Stimulated activated CD8-positive, alpha-beta memory T cell treated with anti-CD3 and anti-CD28 coated beads, Interleukin-15, amount 100 ng/mL, for 1 hour (primary cell): ENCODE data around the gene SPOCK1.

Source experiments
- DNase-seq: peaks from one replicate; pipeline ENCODE4 v3.0.0-alpha.2; 2020; ENCODE audit warnings: low read depth

The SPOCK1 gene

GRCh38 chr5:137328991-137329390, 170.1 kb downstream of the SPOCK1 start:
- DNase-seq = no peak

DNA sequence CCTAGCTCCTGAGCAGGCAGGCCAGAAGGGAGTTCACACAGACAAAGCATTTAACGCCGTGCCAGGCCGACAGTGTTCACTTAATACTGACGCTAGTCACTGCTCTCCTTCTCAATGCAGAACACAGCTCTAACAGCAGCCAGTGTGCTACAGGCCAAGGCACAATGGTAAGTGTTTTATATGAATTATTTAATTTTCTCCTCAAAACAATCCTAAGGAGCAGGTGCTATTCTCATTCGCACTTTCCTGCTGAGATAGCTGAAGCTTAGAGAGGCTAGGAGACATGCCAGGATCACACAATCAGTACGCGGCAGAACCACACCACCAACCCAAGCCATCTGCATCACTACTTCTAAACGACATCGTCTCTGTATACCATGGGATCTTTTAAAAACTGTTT, 170.7 kb downstream of the SPOCK1 start:
- no peak for DNase-seq

GRCh38 chr5:137325721-137326120, 173.4 kb downstream of the SPOCK1 start:
- DNase-seq = no peak

- DNase-seq = no peak
These were observed 178.8 kb downstream of the SPOCK1 start for GRCh38 chr5:137320056-137321045.

DNA sequence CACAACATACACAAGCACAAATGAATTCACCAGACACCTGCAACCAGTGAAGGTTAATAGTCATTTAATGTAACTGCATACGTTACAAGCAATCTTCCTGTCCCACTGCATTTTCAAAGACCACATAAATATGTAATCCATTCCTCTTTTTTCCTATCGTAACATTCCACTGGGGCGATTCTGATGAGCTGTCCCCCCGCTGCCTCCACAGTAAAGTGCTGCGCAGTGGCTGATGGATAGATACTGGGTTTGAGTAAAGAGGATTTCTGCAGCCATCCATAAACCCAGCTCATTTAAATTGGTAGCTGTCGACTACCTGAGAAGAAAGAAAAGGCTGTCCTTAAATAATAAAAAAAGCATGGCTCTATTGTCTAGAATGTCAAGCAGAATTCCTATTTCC, 181.1 kb downstream of the SPOCK1 start:
- no peak for DNase-seq

- no peak for DNase-seq
These were observed 182.8 kb downstream of the SPOCK1 start for GRCh38 chr5:137316346-137316736.

- DNase-seq = no peak
These were observed 183.4 kb downstream of the SPOCK1 start for GRCh38 chr5:137315534-137316345.

- no peak for DNase-seq
These were observed 184.0 kb downstream of the SPOCK1 start for GRCh38 chr5:137315109-137315508.

- no peak for DNase-seq
These were observed 185.5 kb downstream of the SPOCK1 start for GRCh38 chr5:137313526-137314175.

DNA sequence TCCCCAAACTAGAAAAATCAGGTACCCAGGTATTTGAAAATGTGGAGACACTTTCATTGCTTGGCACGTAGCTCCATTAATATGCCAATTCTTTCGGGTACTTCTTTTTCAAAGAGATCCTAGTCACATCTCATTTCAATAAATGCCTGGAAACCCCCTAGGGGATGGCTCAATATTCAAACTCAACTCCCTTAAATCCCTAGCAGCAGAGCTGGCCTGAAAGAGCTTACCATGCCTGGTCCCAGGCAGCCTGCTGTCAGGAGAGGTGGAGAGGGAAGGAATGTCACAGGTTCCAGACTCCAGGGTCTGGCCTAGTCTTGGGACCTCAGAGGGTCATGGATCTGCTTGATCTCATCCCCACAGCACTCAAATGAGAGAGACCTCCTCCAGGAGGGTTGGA, 187.1 kb downstream of the SPOCK1 start:
- DNase-seq = no peak

- no peak for DNase-seq
These were observed 188.9 kb downstream of the SPOCK1 start for GRCh38 chr5:137310051-137310730.

- DNase-seq = no peak
These were observed 189.8 kb downstream of the SPOCK1 start for GRCh38 chr5:137309290-137309689.

- DNase-seq = no peak
These were observed 190.8 kb downstream of the SPOCK1 start for GRCh38 chr5:137308311-137308710.

GRCh38 chr5:137306903-137307302, 192.2 kb downstream of the SPOCK1 start:
- DNase-seq = no peak

DNA sequence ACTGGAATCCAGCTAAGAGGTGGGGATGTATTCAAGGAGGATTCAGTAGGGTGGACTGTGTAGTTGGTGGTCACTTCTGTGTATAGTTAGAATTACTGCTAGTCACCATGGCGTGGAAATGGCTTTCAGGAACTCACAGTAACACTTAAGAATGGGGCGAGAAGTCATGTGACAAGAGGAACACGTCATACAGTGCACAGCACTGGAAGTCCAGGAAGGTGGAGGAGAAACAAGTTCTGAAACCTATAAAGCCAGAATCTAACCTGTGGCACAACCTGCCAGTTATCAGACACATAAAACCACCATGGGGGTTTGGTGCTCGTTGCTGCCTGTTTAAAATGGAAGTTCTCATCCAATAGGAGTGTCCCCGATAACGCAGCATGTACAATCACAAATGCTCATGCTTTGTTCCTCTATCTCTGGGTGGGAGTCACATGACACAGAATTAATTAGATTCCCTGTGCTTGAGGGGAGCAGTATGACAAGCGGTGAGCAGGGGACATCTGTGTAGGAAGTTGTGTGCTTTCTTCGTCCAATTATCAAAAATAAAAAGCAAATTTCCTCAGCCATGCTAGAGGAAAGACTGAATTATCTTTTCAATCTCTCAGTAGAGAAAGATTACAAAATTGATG, 193.0 kb downstream of the SPOCK1 start:
- no peak for DNase-seq

GRCh38 chr5:137304226-137304874, 194.8 kb downstream of the SPOCK1 start:
- DNase-seq = no peak

GRCh38 chr5:137303509-137303908, 195.6 kb downstream of the SPOCK1 start:
- no peak for DNase-seq

DNA sequence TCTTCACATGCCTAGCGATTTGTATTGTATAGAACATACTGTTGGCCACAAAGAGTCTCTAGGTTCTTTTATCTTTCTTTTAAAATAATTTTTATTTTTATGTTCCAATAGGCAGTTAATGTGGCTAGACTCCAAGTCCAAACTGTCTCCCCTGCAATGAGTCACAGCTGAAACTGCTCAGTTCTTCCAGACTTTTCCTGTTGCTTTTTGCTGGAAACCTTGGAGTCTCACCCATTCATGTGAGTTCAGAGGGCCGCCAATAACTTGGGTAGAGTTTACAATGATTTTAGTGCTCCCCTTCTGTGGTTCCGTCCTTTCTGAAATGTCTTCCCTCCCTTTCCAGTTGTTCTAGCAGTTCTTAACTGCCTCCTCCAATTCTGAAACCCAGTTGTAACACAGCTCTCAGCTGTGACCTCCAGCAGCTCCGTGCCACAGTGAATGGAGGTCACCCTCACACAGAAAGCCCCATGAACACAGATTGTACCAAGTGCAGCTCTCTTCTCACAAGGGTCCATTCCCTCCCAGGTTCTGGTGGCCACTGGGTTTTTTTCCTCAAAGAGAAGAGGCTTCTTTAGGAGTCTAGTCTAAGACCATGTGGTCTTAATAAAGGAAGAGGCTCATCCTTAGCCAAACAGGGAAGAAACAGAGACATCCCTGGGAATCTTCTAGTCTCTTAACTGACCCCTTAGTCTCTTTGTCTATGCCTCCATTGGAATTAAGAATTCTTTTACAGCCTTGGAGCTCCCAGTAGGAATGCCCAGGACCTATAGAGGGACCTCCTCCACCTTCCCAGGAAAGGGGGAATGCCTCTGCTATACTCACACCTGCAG, 198.5 kb downstream of the SPOCK1 start:
- no peak for DNase-seq

DNA sequence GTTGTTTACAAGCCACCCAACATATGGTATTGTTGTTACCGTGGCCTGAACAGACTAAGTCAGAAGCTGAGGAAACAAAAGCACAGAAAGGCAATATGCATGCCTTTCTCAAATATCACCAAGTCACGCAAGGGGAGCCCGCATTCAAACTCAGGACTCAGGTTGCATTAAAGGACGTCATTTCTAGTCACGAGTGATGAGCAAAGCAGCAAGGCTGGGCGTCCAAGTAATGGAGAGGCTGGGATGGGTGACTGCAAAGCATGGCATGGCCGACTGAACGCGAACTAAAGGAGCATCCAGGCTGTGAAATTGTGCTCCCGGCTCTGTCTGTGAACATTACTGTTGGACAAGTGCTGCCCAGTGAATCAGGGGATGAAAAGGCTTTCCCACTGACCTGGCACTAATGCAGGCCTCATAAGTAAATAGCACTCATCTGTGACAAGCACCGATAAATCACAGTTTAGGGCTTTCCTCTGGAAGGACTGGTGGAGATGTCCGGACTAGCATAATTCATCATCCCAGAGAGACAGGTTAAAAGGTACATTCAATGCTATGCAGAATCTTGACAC, 202.8 kb downstream of the SPOCK1 start:
- no peak for DNase-seq

DNA sequence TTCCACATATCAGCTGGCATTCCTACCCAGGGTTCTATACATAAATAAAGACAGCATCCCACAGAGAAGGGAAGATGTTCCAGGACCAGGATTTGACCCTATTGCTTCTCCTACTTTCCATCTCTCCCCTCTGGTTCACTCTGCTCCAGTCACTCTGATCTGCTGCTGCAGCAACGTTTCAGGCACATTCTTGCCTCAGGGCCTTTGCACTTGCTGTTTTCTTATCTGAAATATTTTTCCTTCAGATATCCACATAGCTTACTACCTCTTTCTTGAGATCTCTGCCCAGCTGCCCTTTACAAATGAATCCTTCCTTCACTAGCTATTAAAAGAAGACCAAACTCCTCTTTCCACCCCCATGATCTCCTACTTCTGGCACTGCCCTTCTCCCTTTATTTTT, 204.5 kb downstream of the SPOCK1 start:
- DNase-seq = no peak
